RWPE2 (cell line): ENCODE measurements around the gene SIAE.

Experiments
- ATAC-seq: fragments of 200-7000 bp; cut with Tn5 transposase; 3 replicates; pipeline ENCODE4 v1.9.1; 2021; ENCODE audit warnings: low read depth
- DNase-seq: peaks from one replicate; pipeline ENCODE4 v3.0.0-alpha.2; 2020; ENCODE audit warnings: low spot score
- H3K27ac ChIP-seq: fragments of 450-650 bp; 2 replicates; pipeline ENCODE4 v1.5.1; 2017; ENCODE audit warnings: mild to moderate bottlenecking; ENCODE audit not compliant: poor library complexity, severe bottlenecking
- H3K27me3 ChIP-seq: fragments of 250-450 bp; sonication (Bioruptor Pico); 2 replicates; pipeline ENCODE4 v1.5.1; 2021; ENCODE audit warnings: mild to moderate bottlenecking, moderate library complexity; ENCODE audit not compliant: insufficient read depth, poor library complexity, severe bottlenecking
- H3K36me3 ChIP-seq: fragments of 250-450 bp; sonication (Bioruptor Pico); 2 replicates; pipeline ENCODE4 v1.5.1; 2020; ENCODE audit warnings: low read depth, mild to moderate bottlenecking, moderate library complexity
- H3K4me1 ChIP-seq: fragments of 250-450 bp; sonication (Bioruptor Pico); 2 replicates; pipeline ENCODE4 v1.5.1; 2021; ENCODE audit warnings: mild to moderate bottlenecking, moderate library complexity; ENCODE audit not compliant: insufficient read depth, poor library complexity, severe bottlenecking
- H3K4me3 ChIP-seq: fragments of 250-450 bp; sonication (Bioruptor Pico); 2 replicates; pipeline ENCODE4 v1.5.1; 2021; ENCODE audit warnings: mild to moderate bottlenecking, moderate library complexity; ENCODE audit not compliant: severe bottlenecking
- H3K9me3 ChIP-seq: fragments of 250-450 bp; sonication (Bioruptor Pico); 2 replicates; pipeline ENCODE4 v1.5.1; 2021; ENCODE audit warnings: mild to moderate bottlenecking, moderate library complexity; ENCODE audit not compliant: severe bottlenecking
- CTCF ChIP-seq: fragments of 450-650 bp; IDR thresholded peaks from one replicate; pipeline ENCODE4 v1.5.1; 2017; ENCODE audit warnings: mild to moderate bottlenecking, moderate library complexity; ENCODE audit not compliant: poor library complexity, severe bottlenecking

SIAE gene

GRCh38 chr11:124678416-124678815 is 4.9 kb upstream of the SIAE start:
- no peak for TF ChIP-seq CTCF

GRCh38 chr11:124676386-124676785 is 2.8 kb upstream of the SIAE start:
- peaks cover 12% of the 10 kb centered on the region for H3K4me1 ChIP-seq
- no peak for ATAC-seq
- no peak for TF ChIP-seq CTCF
- DNase-seq: no peak
- no peaks in the 10 kb centered on the region for H3K27me3 ChIP-seq
- H3K27ac ChIP-seq: no peak overlapping the region
- H3K9me3 ChIP-seq: no peaks in the 10 kb centered on the region
- no peak overlapping the region for H3K4me3 ChIP-seq
- no peaks in the 10 kb centered on the region for H3K36me3 ChIP-seq

More at GRCh38 chr11:124678416-124678815, 4.9 kb upstream of the SIAE start:
- DNase-seq (no peak), ATAC-seq (no peak)
- Histone ChIP-seq H3K4me3 (no peak overlapping the region), H3K27ac (no peak overlapping the region), H3K9me3 (no peaks in the 10 kb centered on the region), H3K36me3 (peaks cover 8% of the 10 kb centered on the region; the same call in 1 of the 2 replicates), H3K4me1 (peaks cover 12% of the 10 kb centered on the region), H3K27me3 (no peaks in the 10 kb centered on the region)

- DNase-seq (no peak), ATAC-seq (no peak)
- no peaks in the 10 kb centered on the region for H3K36me3 ChIP-seq
- peaks cover 12% of the 10 kb centered on the region for H3K4me1 ChIP-seq
- H3K27ac ChIP-seq: peak overlapping the region; percentile 27
- H3K4me3 ChIP-seq: peak overlapping the region; percentile 43
- TF ChIP-seq CTCF: no peak
- no peaks in the 10 kb centered on the region for H3K27me3 ChIP-seq
- no peaks in the 10 kb centered on the region for H3K9me3 ChIP-seq
These were observed 1.0 kb upstream of the SIAE start for GRCh38 chr11:124674571-124674970.

- Histone ChIP-seq H3K4me3 (peak overlapping the region; percentile 43), H3K27ac (peak overlapping the region; percentile 27), H3K27me3 (no peaks in the 10 kb centered on the region), H3K36me3 (no peaks in the 10 kb centered on the region), H3K4me1 (peaks cover 12% of the 10 kb centered on the region), H3K9me3 (no peaks in the 10 kb centered on the region)
- TF ChIP-seq CTCF: no peak
- ATAC-seq (no peak), DNase-seq (no peak)
These were observed 604 bp upstream of the SIAE start for GRCh38 chr11:124674168-124674517.

GRCh38 chr11:124672536-124673215 is 863 bp downstream of the SIAE start:
- Histone ChIP-seq H3K9me3 (no peaks in the 10 kb centered on the region), H3K27ac (no peak overlapping the region), H3K4me3 (peak overlapping the region; percentile 43), H3K36me3 (no peaks in the 10 kb centered on the region), H3K27me3 (no peaks in the 10 kb centered on the region), H3K4me1 (peaks cover 12% of the 10 kb centered on the region)
- ATAC-seq (no peak), DNase-seq (no peak)
- TF ChIP-seq CTCF: no peak
